Fibroblast of lung (primary cell): ENCODE results near the gene INHBE.
"Not testable (repeated sequence)": the region's sequence is repeated elsewhere in the genome, so short reads cannot be mapped to it uniquely, and the experiment has no call there.

Source experiments
- EZH2 ChIP-seq: IDR thresholded peaks from 2 replicates; pipeline ENCODE4 v1.5.1; 2012; ENCODE audit warnings: low read length, control low read depth, mild to moderate bottlenecking; ENCODE audit errors: missing control alignments
- TF ChIP-seq, protein P1 (sequence below), 2 donors: IDR thresholded peaks in 1 of 2; conservative IDR thresholded peaks in 1 of 2; 1 replicate in 1 of 2; 2 replicates in 1 of 2; pipeline ENCODE4 v1.5.1; 2011 to 2012; ENCODE audit warnings: low read length in 2 of 2, control low read depth in 1 of 2, inconsistent platforms in 1 of 2, low read depth in 1 of 2, mild to moderate bottlenecking in 1 of 2

DNA sequence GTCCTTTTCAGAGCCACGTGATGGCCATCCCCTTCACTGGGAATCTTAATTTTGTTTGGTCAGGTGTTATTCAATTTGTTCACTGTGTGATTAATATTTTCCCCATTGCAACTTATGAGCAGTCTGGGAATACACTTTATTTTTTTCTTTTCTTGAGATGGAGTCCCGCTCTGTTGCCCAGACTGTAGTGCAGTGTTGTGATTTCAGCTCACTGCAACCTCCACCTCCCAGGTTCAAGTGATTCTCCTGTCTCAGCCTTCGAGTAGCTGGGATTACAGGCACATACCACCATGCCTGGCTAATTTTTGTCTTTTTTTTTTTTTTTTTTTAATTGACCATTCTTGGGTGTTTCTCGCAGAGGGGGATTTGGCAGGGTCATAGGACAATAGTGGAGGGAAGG, 51.4 kb downstream of the INHBE start:
- TF ChIP-seq, protein P1, sequence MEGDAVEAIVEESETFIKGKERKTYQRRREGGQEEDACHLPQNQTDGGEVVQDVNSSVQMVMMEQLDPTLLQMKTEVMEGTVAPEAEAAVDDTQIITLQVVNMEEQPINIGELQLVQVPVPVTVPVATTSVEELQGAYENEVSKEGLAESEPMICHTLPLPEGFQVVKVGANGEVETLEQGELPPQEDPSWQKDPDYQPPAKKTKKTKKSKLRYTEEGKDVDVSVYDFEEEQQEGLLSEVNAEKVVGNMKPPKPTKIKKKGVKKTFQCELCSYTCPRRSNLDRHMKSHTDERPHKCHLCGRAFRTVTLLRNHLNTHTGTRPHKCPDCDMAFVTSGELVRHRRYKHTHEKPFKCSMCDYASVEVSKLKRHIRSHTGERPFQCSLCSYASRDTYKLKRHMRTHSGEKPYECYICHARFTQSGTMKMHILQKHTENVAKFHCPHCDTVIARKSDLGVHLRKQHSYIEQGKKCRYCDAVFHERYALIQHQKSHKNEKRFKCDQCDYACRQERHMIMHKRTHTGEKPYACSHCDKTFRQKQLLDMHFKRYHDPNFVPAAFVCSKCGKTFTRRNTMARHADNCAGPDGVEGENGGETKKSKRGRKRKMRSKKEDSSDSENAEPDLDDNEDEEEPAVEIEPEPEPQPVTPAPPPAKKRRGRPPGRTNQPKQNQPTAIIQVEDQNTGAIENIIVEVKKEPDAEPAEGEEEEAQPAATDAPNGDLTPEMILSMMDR (conservative IDR thresholded peaks at IDR 0.05 in 1 of 2, IDR thresholded peaks at IDR 0.05 in 1 of 2; ENCODE audit: low read depth in 1 of 2, low read length in 2 of 2), result not testable (repeated sequence)
- not testable (repeated sequence) for TF ChIP-seq EZH2
